ENCODE data around the gene F2RL1.

DNA sequence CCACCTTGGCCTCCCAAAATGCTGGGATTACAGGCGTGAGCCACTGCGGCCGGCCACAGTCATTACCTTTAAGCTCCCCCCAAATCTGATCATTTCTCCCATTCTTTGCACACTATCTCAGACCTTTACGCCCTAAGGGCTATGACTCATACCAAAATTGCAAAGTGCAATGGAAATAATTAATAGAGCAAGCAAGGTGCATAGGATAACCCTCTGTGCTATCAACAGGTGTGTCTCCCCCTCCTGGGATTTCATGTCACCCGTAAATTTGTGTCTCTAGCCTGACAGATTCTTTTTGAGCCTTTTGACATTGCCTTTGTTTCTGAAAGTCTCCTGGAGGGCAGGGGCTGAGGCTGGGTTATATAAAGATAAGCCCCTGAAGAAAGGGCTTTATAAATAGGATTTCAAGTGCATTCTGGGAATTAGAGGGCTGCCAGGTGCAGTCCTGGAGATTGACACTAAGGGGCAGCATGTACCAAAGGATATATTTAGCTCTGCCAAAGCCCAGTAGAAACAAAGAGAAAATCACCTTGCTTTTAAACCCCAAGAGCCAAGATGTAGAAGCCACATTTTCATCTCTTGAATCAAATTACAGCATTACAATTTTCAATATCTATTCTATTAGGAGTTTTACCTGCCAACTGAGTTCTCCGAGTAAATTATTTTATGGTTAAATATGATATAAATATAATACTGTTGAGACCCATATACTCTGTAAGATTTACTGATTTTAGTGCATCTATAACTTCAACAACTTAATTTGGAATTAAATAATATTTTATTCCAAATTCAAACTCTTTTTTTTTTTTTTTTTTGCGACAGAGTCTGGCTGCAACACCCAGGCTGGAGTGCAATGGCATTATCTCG lies 49.2 kb downstream of the F2RL1 start:
- TF ChIP-seq CTCF (IDR thresholded peaks at IDR 0.05; ENCODE audit: low read length) (peak; percentile 84), EZH2phosphoT487 (IDR thresholded peaks at IDR 0.05; ENCODE audit: low read length) (no peak)
